GM21717 (cell line): ENCODE results near the gene ZXDC.

Source experiments
- ATAC-seq: cut with Tn5 transposase; IDR thresholded peaks from one replicate; pipeline ENCODE4 v1.9.1; 2021; ENCODE audit warnings: mild to moderate bottlenecking, moderate library complexity; ENCODE audit not compliant: unreplicated experiment

Gene ZXDC

DNA sequence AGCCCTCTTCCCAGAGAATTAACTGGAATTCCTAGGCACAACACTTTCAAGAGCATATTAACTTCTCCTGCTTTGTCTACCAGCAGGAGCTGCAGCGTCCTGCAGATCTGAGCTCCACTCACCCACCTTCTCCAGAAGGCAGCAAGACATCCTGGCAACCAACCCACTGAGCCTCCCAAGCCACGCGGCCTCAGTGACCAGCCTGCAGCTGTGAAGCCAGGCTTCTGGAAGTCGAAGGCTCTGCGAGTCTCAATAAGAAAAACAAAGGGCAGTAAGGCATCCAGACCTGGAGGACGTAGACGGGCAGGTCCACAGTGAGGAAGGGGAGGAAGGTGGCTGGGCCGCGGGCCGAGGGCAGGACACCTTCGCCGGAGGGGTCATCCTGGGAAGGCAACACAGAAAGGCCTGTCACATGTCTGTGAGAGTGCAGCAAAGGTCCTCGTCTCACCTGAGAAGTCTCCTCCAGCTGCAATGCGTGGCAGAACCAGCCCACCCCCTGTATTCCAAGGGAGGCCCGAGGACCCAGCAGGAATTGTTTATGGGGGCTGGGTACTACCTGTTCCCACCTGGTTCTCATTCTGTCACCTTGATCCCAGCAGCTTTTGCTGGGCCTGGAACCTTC lies 36.2 kb downstream of the ZXDC start:
- ATAC-seq, result no peak

DNA sequence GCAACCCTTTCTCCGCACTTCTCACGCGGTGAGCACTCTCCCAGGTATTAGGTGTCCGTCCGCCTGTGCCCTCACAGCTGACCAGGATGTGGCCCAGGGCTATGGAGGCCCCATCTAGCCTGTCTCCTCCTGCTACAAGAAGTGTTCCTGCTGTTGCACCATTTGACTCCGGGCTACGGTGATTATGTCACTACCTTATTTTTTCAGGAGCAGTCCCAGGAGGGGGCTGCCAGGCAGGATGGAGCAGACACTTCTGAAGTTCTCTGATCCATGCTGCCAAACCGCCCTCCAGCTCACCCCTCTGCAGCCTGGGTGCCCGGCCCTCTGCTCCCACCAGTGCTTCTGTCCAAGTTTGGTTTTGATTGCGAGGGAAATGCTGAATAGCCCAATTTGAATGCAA lies 36.9 kb downstream of the ZXDC start:
- no peak for ATAC-seq

DNA sequence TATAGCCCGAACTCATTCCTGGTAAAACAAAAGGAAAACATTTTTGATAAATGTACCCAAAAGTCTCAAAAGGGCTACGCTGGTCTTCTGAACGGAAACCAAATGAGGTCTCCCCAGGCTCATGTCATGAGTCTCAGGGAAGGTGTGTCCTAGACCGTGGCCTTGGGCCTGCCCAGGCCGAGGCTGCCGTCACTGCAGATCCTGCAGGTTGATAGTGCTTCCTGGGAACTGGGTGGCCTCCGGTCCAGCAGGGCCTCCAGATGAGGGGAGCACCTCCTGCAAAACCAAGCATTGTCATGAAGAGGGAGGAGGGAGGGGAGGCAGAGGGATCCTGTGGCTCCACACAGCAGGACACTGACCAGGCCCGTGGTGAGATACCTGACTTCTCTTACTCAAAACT lies 37.5 kb downstream of the ZXDC start:
- no peak for ATAC-seq

DNA sequence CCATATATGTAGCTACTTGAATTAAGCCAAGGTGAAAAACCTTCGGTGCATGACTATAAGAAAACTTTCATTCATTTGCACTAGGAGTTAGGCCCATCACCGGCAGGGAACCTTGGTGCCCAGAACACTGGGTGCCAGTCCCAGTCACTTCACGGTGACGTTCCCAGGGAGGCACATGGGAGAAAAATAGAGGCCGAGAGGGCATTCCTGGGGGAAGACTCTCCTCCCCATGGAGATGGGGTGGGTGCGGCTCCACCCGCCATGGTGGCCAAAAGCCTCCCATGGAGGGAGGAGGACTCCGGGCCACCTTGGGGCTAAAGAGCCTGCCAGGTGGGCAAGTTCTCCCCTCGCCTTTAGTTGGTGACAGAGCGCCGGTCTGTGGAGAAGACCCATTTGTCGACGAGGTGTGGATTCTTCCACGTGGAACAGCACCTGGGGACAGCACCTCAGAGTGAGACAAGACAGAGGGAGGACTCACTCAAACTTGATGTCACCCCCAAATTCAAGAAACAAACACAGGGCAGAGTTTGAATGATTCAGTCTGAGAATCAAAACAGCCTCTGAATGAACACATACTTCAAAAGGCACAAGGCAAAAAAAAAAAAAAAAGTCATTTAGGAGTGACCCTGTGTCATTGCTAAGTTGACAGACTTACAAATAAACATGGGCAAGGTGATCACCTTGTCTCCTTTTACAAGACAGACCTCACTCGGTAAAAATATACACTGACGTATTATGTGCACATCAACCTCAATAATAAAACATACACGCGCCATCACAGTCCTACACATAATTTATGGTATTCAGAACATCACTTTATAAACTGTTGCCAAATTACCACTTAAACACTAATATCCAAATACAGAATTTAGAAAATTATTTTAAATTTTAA lies 38.6 kb downstream of the ZXDC start:
- ATAC-seq, result no peak

DNA sequence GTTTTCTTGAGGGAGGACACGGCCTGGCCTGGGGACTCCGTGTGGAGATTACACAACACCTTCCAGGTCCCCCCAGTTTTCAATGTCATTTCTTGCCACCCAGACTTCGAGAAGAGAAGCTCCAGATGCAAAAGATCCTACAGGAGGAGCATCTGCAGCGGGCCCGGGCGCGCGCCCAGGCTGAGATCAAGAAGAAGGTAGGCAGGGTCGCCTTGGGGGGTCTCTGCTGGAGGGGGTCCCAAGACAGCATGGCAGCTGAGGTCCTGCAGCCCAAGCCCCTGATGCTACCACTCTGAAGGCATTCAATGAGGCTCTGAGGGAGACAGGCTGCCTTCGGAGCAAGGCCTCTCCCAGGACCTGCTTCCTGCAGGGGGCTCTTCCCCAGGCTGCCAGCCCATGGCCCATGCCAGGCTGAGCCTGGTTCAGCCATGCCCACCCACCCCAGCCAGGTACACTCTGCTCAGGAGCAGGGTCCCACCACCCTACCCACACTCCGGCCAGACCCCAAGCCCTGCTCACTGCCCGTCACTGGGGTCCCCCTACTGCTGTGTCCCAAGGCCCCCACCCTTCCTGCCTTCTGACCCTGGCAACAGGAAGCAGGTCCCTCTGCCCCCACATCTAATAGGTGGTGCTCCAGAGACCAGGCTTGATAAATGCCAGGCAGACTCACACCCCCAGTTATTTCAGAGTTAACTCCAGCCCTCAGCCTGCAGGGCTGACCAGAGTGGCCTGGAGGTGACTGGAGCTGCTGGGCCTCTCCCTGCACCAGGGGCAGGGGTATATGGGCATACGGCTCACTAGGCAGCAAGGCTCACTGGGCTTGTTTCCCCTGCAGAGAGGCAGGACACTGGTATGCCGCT lies 40.0 kb downstream of the ZXDC start:
- no peak for ATAC-seq

DNA sequence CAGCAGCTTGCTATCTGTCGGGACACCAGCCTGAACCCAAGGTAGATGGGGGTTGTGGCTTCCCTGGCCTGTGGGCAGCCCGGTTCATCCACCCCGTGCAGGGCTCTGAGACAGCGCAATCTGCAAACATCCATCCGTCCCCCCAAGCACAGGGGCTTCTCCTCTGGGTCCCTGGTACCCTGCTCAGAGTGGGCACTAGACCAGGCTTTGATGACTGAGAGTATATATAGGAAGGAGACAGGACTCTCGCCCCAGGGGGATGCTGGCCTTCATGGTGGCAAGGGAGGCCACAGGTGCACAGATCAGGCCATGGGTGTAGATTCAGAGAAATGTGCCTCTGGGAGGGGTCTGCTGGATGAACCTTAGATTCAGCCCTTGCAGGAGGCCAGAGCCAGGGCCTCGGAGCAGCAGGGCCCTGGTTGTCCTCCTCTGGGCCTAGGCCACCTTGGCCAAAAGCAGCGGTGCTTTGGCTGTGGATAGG lies 40.7 kb downstream of the ZXDC start:
- no peak for ATAC-seq

DNA sequence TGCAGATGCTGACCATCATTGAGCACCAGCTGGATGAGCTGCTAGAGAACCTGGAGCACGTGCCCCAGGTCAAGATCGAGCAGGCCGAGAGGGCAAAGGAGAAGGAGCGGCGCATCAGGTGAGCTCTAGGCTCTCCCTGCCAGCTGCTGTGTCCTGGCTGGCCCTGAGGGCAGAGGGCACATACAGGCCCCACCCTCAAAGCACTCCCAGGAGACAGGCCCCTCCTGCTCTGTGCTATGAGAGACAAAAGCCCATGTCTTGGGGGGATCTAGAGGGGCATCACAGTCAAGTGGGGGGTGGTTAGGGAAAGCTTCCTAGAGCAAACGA lies 41.5 kb downstream of the ZXDC start:
- no peak for ATAC-seq

DNA sequence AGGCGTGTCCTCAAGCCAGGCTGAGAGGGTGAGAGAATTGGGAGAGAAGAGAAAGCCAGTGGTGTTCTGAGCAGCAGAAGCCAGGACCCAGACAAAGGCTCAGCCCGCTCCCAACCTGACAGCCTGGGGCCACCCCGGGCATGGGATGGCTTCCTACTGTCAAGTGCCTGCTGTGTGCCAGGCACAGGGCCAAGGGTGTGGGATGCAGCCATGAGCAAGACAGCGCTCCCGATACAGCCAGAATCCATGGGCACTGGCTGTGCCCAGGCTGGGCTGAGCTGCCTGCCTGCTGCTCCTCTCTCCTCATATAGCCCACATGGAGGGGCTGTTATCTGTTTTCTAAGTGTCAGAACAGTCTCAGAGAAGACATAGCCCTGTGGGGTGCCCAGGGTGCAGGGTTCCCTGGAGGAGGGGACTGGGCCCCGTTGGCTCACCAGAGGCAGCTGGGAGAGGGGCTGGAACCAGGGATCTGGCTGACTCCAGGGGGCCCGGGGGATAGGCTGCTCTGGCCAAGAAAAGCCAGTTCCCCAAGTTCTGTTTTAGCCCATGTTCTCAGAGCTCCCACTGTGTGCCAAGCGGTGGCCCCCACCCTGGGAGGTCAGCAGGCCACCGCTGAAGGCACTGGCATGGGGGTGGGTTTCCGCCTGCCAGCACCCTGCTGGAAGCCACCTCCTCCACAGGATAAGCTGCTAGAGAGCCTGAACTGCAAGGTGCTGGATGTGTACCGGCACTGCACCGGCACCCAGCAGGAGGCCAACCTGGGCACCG lies 42.0 kb downstream of the ZXDC start:
- ATAC-seq, result no peak

DNA sequence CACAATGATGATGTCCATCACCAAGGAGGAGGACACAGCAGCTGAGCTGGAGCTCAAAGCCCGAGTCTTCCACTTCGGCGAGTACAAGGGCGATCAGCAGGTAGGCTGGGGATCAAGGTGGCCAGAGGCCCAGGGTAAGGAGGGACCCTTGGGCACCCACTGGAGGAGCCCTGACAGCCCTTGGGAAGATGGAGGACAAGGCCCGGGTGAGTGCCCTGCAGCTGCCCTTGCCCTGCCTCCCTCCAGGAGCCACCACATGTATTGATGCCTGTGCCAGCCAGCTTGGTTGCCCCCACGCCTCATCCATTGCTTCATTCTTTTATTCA lies 42.6 kb downstream of the ZXDC start:
- ATAC-seq, result no peak

DNA sequence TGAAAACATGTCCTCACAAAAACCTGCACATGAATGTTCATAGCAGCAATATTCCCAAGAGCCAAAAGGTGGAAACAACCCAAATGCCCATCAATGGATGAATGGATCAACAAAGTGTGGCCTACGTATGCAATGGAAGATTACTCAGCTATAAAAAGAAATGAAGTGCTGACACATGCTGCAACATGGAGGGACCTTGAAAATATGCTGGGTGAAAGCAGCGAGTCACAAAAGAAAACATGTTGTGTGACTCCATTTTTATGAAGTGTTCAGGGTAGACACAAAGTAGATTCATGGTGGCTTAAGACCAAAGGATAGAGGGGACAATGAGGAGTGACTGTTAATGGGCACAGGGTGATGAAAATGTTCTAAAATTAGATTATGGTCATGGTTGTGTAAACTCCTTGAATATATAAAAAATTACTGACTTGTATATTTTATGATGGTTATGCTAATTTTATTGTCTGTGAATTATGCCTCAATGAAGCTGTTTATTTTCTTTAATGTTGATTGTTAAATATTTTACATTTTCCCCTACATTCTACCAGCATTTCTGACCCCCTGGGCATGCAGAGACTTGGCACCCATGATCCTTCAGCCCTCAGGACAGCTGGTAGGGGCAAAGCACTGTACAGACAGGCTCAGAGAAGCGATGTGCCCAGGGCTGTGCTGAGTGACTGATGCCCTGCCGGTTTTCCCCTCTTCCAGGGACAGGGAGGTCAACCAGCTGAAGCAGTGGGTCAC lies 43.2 kb downstream of the ZXDC start:
- no peak for ATAC-seq

DNA sequence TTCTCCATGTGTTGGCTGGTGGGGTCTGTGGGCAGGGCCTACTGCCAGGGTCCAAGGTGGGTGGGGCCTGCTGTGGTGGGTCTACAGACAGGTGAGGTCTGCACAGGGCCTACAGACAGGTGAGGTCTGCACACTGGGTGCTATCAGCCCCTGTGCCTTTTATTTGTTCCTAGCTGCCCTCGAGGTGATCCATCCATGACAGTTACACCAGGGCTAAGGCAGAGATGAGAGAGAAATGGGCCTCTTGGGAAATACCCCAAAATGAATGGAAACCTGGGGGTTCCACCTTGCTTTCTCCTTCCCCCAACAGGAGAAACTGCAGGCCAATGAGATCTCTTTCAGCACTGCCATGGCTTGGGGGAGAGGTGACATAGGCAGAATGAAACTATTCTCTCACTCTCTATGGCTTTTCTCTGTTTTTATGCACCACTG lies 44.6 kb downstream of the ZXDC start:
- peak; percentile 85 for ATAC-seq

DNA sequence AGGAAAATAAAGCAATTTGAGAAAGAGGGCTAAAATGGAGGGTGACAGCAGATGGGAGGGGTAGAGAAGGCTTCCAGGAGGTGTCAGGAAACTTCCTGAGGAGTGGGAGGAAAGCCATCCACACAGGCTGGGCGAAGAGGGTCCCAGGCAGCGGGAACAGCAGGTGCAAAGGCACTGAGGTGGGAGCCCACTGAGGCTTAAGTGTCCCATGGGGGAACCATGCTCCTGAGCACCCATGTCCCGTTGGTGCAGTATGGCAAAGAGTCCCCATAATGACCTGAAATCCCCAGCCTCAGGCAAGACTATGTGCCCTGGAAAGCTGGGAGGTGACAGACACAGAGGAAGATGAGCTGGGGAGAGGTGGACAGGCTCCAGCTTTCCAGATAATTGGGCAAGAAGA lies 50.9 kb downstream of the ZXDC start:
- ATAC-seq, result no peak

DNA sequence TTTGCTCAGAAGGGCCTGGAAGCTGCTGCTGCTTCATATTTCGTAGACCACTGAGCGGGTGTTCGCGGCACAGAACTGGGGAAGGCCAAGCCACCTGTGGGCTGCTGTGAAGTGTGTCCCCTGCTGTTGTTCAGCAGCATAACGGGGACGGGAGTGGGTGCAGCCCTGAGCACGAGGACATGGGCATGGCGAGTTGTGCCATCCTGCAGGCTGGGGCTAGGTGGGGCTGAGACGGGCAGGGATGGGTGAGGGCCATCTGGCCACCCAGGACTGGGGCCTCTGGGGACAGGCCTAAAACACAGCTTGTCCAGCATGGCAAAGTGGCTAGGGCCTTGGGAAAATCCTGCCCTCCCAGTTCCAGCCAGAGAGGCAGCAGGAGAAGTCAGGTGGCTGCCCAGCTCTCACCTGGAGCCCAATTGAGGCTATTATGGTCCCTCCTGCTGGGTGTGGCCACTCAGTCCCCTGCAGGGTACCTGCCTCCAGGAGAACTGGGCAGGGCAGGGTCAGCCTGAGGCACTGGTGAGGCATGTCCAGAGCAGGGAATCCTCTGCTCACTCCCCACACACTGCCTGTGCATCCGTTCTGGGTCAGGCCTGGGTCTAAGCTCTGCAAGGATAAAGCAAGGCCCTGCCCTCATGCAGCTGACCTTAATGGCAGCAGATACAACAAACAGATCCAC lies 51.5 kb downstream of the ZXDC start:
- no peak for ATAC-seq

DNA sequence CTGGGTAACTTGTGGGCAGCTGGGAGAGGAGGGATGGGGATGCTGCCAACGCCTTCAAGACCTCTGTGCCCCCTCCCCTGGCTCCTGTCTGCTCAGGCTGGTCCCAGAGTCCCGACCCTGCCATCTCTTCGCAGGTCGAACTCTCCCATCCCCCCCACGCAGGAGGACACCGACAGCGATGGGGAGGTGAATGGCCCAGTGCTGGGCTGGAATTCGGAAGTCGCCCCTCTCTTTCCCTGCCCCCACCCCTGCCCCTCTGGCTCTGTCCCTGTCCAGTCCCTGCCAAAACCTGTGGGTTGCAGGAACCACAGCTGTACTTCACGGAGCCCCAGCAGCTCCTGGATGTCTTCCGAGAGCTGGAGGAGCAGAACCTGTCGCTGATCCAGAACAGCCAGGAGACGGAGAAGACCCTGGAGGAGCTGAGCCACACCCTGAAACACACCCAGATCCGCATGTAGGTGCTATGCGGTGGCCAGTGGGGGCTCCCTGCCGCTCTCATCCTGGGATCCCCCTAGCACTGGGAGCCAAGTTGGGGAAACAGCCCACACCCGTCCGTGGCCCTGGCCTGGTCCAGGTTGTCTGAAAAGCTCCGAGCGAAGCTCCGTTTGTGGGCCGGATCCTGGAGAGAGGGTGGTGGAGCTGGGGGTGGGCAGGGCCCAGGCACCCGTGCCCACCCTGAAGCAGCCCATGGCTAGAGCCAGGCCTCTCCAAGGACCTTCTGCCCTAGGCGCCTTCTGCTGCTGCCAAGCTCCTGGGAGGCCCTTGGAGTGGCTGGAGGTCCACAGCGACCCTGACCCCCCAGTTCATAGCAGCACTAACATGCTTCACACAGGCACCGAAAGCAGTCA lies 52.3 kb downstream of the ZXDC start:
- no peak for ATAC-seq

DNA sequence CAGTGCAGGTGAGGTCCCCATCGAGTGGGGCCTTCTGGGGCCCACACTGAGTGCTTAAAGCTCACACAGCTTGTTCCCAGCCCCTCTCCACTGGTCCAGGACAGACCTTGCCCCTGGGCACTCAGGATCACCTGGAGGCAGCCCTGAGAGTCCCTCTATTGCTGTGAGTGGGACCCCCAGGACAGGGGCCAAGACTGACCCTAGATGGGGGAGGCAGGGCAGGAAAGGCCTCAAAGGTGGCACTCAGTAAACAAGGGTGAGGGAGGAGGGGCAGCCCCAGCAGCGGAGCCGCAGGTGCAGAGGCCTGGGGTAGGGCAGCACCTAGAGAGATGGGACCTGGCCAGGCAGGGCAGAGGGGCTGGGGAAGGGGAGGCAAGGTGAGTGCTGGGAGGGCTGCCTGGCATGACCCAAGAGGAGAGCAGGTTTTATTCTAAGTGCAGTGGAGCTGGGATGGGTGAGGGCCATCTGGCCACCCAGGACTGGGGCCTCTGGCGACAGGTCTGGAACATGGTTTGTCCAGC lies 53.1 kb downstream of the ZXDC start:
- no peak for ATAC-seq

DNA sequence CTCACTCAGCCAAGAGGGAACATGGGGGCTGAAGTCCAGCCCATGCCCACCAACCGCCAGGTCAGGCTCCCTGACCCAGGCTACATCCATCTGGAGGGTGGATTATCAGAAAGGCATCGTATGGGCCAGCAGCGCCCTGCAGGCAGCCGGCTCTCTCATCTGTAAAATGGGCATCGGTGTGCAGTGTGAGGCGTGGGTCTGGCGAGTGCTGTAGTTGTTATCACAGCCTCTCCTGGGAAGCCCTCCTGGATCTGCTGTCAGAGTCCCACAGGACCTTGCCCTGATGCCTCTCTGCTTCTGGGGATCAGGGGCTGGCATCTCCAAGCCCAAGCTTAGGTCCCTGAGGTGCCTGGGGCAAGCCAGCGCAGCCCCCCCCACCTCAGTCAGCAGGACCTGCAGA lies 53.6 kb downstream of the ZXDC start:
- no peak for ATAC-seq

DNA sequence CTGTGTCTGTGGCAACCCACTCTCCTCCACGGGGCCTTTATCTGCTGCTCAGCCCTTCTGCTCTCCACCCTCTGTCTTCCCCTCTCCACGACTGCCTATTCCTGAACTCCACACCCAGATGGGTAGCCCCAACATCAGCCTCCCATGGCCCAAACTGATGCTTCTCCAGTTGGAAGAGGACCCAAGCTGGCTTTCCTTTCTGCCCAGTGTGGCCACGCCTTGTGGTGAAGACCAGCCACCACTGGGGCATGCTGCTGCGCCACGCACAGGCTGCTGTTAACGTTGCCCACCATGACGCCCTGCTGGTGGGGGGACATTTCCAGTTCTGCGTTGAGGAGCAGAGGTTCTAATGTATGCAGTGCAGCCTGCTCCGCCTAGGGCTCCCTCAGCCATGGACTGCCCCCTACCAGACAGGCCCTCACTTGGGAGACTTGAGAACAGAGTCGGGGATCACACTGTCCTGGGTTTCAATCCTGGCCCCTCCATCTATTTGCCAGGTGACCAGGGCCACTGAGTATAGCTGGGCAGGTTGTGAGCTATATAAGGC lies 54.0 kb downstream of the ZXDC start:
- ATAC-seq, result no peak
